Measurements from ENCODE around the gene ANKRD34B. TPM values are rescaled to one million over a fixed set of nuclear protein-coding genes. Genes with fewer than 3 reads are reported as not detected.

ANKRD34B gene
- polyA plus RNA-seq, 1 donor: 0.32 TPM

- no peak for DNase-seq
These were observed 757 bp downstream of the ANKRD34B start for GRCh38 chr5:80569086-80569960.

DNA sequence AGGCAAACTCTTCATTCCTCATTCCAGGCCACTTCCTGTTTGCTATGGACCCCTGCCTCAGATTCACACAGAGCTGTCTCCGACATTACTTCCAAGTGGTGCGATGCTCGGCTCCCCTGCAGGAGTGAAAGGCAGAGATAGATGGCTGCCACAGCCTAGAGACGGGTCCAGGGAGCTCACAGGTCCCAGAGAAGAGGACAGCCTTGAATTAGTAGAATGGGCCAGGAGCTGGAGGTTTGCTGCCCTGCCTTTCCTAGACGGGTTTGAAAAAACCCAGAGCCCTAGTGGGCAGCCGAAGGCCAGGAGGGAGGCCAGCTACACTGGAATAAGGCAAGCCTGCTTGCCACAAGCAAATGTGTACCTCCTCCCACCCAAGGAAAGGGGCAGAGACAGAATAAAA lies 1.8 kb downstream of the ANKRD34B start:
- DNase-seq: no peak

GRCh38 chr5:80566711-80567259 lies 3.3 kb downstream of the ANKRD34B start:
- no peak for DNase-seq

- no peak for DNase-seq
These were observed 4.8 kb downstream of the ANKRD34B start for GRCh38 chr5:80565330-80565729.

DNA sequence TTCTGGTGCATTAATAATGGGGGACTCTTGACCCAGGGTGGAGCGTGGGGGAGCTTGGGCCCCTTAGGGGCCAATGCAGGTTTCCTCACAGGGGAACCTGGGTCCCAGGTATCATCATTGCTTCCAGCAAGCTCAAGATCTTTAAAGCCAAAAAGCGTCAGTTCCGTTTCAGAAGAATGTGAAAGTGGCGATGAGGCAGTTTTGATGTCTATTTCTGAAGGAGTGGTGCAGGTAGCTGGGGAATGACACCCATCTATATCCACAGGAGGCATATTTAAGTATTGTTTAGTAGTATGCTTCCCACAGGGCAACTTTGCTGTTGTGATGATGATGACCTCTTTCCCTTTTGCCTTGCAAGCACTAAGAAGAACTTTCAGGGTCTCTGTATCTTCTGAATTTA lies 10.8 kb downstream of the ANKRD34B start:
- no peak for DNase-seq

GRCh38 chr5:80555099-80555498 lies 15.0 kb downstream of the ANKRD34B start:
- DNase-seq: no peak

DNA sequence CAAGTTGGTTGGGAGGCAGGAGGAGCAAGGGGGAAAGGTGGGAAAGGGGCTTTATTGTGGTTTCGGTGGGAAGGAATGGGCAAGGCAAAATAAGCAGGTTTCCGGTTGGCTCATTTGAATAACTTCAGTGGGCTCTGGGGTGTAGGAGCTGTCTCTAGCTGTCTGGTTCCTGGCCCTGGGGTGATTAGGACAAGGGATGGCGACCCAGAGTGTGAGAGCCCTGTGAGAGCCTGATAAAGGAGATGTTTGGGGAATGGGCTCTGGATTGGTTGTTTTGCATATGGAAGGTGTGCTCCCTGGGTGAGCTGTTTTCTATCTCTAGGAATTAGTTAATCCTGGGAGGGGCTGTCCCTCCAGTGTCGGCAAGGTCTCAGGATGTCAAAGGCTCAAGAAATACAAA lies 15.4 kb downstream of the ANKRD34B start:
- no peak for DNase-seq

- no peak for DNase-seq
These were observed 28.7 kb downstream of the ANKRD34B start for GRCh38 chr5:80541392-80541791.

DNA sequence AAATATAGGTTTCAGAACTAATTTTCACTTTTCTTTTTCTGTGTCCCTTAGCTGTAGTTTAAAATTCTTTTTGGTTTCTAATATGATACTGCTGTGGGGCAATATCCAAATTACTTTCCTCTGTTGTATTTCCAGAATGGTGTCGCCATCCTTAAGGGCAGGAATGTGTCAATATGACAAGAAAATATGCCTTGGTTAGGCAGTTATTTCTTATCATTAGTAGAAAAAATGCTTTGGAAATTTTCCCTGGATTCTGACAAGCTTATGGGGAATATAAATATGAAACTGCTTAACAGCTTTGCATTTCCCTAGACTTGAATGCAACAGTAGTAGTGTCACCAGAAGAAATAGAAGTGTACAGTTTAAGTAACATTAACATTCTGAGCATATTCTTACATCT lies 29.4 kb downstream of the ANKRD34B start:
- no peak for DNase-seq

GRCh38 chr5:80516826-80517225 lies 53.3 kb downstream of the ANKRD34B start:
- no peak for DNase-seq

GRCh38 chr5:80509362-80509761 lies 60.7 kb downstream of the ANKRD34B start:
- no peak for DNase-seq

DNA sequence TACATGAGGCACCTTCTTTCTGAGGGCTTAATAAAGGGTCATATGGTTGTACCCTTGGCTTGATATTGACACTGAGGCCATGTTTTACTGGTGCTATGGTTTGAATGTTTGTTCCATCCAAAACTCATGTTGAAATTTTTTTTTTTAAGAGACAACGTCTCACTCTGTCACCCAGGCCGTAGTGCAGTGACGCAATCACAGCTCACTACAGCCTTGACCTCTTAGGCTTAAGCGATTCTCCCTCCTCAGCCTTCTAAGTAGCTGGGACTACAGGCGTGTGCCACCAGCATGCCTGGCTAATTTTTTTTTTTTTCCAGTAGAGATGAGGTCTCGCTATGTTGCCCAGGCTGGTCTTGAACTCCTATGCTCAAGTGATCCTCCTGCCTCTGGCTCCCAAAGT lies 61.2 kb downstream of the ANKRD34B start:
- DNase-seq: no peak

DNA sequence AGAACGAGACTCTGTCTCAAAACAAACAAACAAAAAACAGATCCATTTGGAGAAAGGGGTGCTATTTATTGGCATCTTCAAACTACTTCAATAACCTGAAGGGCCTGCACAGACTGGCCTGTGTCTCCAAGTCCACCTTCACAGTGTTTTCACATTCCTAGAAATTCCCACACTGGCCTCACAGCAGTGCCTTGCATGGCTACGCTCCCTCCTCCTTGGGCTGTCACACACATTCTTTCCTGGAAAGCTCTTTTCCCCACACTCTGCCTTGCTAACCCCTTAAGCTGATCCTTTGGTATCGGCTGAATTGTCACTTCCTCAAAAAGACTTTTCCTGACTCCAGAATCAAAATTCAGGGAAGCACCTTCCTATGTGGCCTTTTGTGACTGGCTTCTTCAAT lies 62.4 kb downstream of the ANKRD34B start:
- no peak for DNase-seq

Other genes starting within 250 kb of the ANKRD34B start
- 102 TPM for gene ZFYVE16, start 162.2 kb downstream of the ANKRD34B start, polyA plus RNA-seq (ENCODE audit: insufficient read length)
- 4.2 TPM for gene FAM151B, start 82.2 kb downstream of the ANKRD34B start, polyA plus RNA-seq (ENCODE audit: insufficient read length)
- gene MSH3, start 84.4 kb upstream of the ANKRD34B start, polyA plus RNA-seq (ENCODE audit: insufficient read length): 25.1 TPM
- 96.1 TPM for gene DHFR, start 84.7 kb upstream of the ANKRD34B start, polyA plus RNA-seq (ENCODE audit: insufficient read length)